Right cardiac atrium (tissue), 5 donors: ENCODE measurements around the gene RNF182. TPM values are rescaled to one million over a fixed set of nuclear protein-coding genes. Genes with fewer than 3 reads are reported as not detected.
"Not testable (repeated sequence)": the region's sequence is repeated elsewhere in the genome, so short reads cannot be mapped to it uniquely, and the experiment has no call there.

Source experiments
- ATAC-seq, 2 donors: fragments of 200-7000 bp; cut with Tn5 transposase; one replicate each; pipeline versions ENCODE4 v1.8.0 to v1.9.1; 2020; ENCODE audit warnings: moderate library complexity in 2 of 2, mild to moderate bottlenecking in 1 of 2
- DNase-seq, 3 donors: peaks; one replicate each; pipeline ENCODE4 v3.0.0-alpha.2; 2020
- H3K27ac ChIP-seq: one replicate; pipeline ENCODE4 v1.5.1; 2013; ENCODE audit warnings: mild to moderate bottlenecking, low read length, control low read depth, moderate library complexity
- H3K27me3 ChIP-seq: one replicate; pipeline ENCODE4 v1.6.1; 2013; ENCODE audit not compliant: control insufficient read depth, insufficient read depth
- H3K4me1 ChIP-seq: one replicate; pipeline ENCODE4 v1.6.1; 2013; ENCODE audit warnings: low read length; ENCODE audit not compliant: control insufficient read depth, insufficient read depth
- H3K4me3 ChIP-seq: one replicate; pipeline ENCODE4 v1.5.1; 2013; ENCODE audit warnings: low read length, control low read depth
- H3K9me3 ChIP-seq: one replicate; pipeline ENCODE4 v1.6.1; 2013; ENCODE audit warnings: low read length; ENCODE audit not compliant: control insufficient read depth
- WGBS: extraction: QIAGEN DNeasy Blood & Tissue Kit; methylation state at CpG from one replicate; pipeline ENCODE4 v1.1.7; 2013; 5-methylcytosine and 5-hydroxymethylcytosine counted together
- intact Hi-C, 4 donors: fragments of 100-400 bp; cut with DNase I; formaldehyde crosslinking; loops; one replicate each; pipeline versions ENCODE4 v1.11.0 to v1.14.0; 2022 to 2023
- polyA plus RNA-seq: library from polyadenylated mRNA; stranded (reverse); fragments of 200-250 nt; gene quantifications from one replicate; pipeline ENCODE4 v1.2.3, GENCODE V29; 2013
- total RNA-seq, 4 donors: library from RNA; stranded (reverse); fragmentation: NEBNext Ultra II Directional; extraction: Animal tissue kit (Norgen Biotek cat#: 25700); gene quantifications; one replicate each; pipeline ENCODE4 v1.2.1, GENCODE V29; 2021
- donor health status: healthy with polysubstance abuse.
- donor health status: DM: no; HTN: yes; CAD: no.
- donor health status: DM: no; HTN: no; CAD: no.
- donor health status: DM: no; HTN: yes; CAD: no; lungs with severe emphysema.
- donor health status: DM: yes; HTN: yes; CAD: no.

RNF182 gene
- total and polyA plus RNA-seq, 5 donors, result 0.44 to 1.2 (median 0.52) TPM; not detected in 1

GRCh38 chr6:13932785-13933184, 8.0 kb downstream of the RNF182 start:
- Histone ChIP-seq H3K9me3 (no peaks in the 10 kb centered on the region), H3K4me3 (no peak overlapping the region), H3K4me1 (no peaks in the 10 kb centered on the region), H3K27ac (no peak overlapping the region), H3K27me3 (no peaks in the 10 kb centered on the region)
- no peak for ATAC-seq
- intact Hi-C loops, result no loop called here
- DNase-seq, result no peak
- 96% methylated on average over 1 of the region's 1 CpG for WGBS

- ATAC-seq, result no peak
- intact Hi-C loops, result no loop called here
- DNase-seq, result no peak
- 97% methylated on average over 2 of the region's 2 CpGs for WGBS
- no peak overlapping the region for H3K4me3 ChIP-seq
- H3K9me3 ChIP-seq, result no peaks in the 10 kb centered on the region
- H3K27me3 ChIP-seq, result no peaks in the 10 kb centered on the region
- no peaks in the 10 kb centered on the region for H3K4me1 ChIP-seq
- no peak overlapping the region for H3K27ac ChIP-seq
Observed at GRCh38 chr6:13934721-13935120, 10.0 kb downstream of the RNF182 start.

- DNase-seq (no peak), ATAC-seq (no peak)
- 95% methylated on average over 3 of the region's 3 CpGs for WGBS
- intact Hi-C loops, result no loop called here
- Histone ChIP-seq H3K27ac (no peak overlapping the region), H3K27me3 (no peaks in the 10 kb centered on the region), H3K4me3 (no peak overlapping the region), H3K9me3 (no peaks in the 10 kb centered on the region), H3K4me1 (no peaks in the 10 kb centered on the region)
Observed at GRCh38 chr6:13935190-13935880, 10.6 kb downstream of the RNF182 start.

- ATAC-seq, H3K9me3 ChIP-seq, H3K27ac ChIP-seq, H3K4me1 ChIP-seq, H3K27me3 ChIP-seq, H3K4me3 ChIP-seq, DNase-seq, intact Hi-C loops: not testable (repeated sequence)
- 80% methylated on average over 3 of the region's 3 CpGs for WGBS
Observed at GRCh38 chr6:13935881-13936261, 11.1 kb downstream of the RNF182 start.

GRCh38 chr6:13941902-13942301, 17.1 kb downstream of the RNF182 start:
- ATAC-seq (no peak), DNase-seq (no peak)
- H3K4me1 ChIP-seq, result no peaks in the 10 kb centered on the region
- no peak overlapping the region for H3K27ac ChIP-seq
- H3K9me3 ChIP-seq, result no peaks in the 10 kb centered on the region
- no peaks in the 10 kb centered on the region for H3K27me3 ChIP-seq
- intact Hi-C loops, result no loop called here
- no peak overlapping the region for H3K4me3 ChIP-seq

GRCh38 chr6:13943943-13944342, 19.2 kb downstream of the RNF182 start:
- H3K27me3 ChIP-seq, result no peaks in the 10 kb centered on the region
- H3K9me3 ChIP-seq, result no peaks in the 10 kb centered on the region
- H3K4me3 ChIP-seq, result no peak overlapping the region
- DNase-seq (no peak), ATAC-seq (no peak)
- no peaks in the 10 kb centered on the region for H3K4me1 ChIP-seq
- intact Hi-C loops, result no loop called here
- H3K27ac ChIP-seq, result no peak overlapping the region

- Histone ChIP-seq H3K4me1 (no peaks in the 10 kb centered on the region), H3K27me3 (no peaks in the 10 kb centered on the region), H3K9me3 (no peaks in the 10 kb centered on the region), H3K4me3 (no peak overlapping the region), H3K27ac (no peak overlapping the region)
- ATAC-seq (no peak), DNase-seq (no peak)
- intact Hi-C loops, result no loop called here
Observed at GRCh38 chr6:13946506-13946905, 21.8 kb downstream of the RNF182 start.

GRCh38 chr6:13947611-13948178, 22.9 kb downstream of the RNF182 start:
- intact Hi-C loops, result no loop called here
- Histone ChIP-seq H3K4me3 (no peak overlapping the region), H3K27me3 (no peaks in the 10 kb centered on the region), H3K9me3 (no peaks in the 10 kb centered on the region), H3K4me1 (no peaks in the 10 kb centered on the region), H3K27ac (no peak overlapping the region)
- DNase-seq, result no peak
- ATAC-seq, result no peak

- Histone ChIP-seq H3K27ac (no peak overlapping the region), H3K27me3 (no peaks in the 10 kb centered on the region), H3K4me3 (no peak overlapping the region), H3K4me1 (no peaks in the 10 kb centered on the region), H3K9me3 (no peaks in the 10 kb centered on the region)
- intact Hi-C loops, result no loop called here
- 63% methylated on average over 7 of the region's 7 CpGs for WGBS
- DNase-seq (no peak), ATAC-seq (no peak)
Observed at GRCh38 chr6:13952101-13952500, 27.3 kb downstream of the RNF182 start.

- WGBS, result 93% methylated on average over 2 of the region's 2 CpGs
- intact Hi-C loops, result no loop called here
- ATAC-seq, result no peak
Observed at GRCh38 chr6:13953061-13953705, 28.4 kb downstream of the RNF182 start.

GRCh38 chr6:13965582-13966127, 40.9 kb downstream of the RNF182 start:
- no peaks in the 10 kb centered on the region for H3K27me3 ChIP-seq
- no peak overlapping the region for H3K4me3 ChIP-seq
- no peaks in the 10 kb centered on the region for H3K4me1 ChIP-seq
- no peak for DNase-seq
- intact Hi-C loops, result no loop called here
- WGBS, result 84% methylated on average over 4 of the region's 4 CpGs
- H3K27ac ChIP-seq, result no peak overlapping the region
- no peak for ATAC-seq
- no peaks in the 10 kb centered on the region for H3K9me3 ChIP-seq

More at GRCh38 chr6:13953061-13953705, 28.4 kb downstream of the RNF182 start:
- Histone ChIP-seq H3K4me1 (no peaks in the 10 kb centered on the region), H3K27ac (no peak overlapping the region), H3K9me3 (no peaks in the 10 kb centered on the region), H3K4me3 (no peak overlapping the region), H3K27me3 (no peaks in the 10 kb centered on the region)
- no peak for DNase-seq
